LNCAP (cell line): ENCODE results near the gene ARL13B.

Source experiments
- TF ChIP-seq, protein P1 (sequence below): fragments of 450-650 bp; IDR thresholded peaks from 2 replicates; pipeline ENCODE4 v1.5.1; 2017; ENCODE audit warnings: mild to moderate bottlenecking

Gene ARL13B

DNA sequence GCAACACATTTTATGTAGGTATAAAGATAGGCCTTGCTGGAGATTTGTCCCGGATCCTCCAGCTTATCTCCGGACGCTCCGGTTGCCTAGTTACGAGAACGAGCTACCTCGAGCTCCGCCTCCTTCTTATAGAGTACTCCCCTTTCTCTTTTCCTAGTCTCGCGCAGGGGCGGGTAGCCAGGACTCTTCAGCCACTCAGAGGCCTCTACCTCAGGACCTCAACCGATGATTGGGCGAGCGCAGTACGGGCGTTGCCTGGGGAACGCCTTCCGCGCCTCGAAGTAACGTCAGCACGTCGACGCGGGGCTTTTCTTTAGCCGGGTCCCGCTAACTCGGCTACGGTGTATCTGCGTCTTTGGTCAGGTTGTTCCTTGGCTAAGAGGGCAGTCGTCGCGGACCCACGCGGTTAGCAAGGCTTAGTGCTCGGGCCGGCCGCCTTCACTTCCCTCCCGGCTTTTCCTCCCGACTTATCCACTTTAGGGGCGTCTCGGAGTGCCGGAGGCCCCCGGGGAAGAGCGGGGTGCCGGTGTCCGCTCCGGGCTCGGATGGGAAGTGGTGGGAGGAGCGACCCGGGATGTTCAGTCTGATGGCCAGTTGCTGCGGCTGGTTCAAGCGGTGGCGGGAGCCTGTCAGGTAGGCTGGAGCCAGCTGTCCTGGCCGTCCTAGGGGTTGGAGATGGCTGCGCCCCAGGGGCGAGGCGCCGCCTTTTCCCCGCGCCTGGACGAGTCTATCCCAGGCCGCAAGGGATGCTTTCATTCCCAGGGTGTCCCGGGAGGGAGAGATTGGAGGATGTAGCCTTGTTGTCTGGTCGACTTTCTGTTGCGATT is at the start of gene ARL13B:
Gene ARL13B (plus strand): TSS at position 306 of the 827 bp plus-strand sequence. CDS start 269 bp downstream, at position 575.
- TF ChIP-seq, protein P1, sequence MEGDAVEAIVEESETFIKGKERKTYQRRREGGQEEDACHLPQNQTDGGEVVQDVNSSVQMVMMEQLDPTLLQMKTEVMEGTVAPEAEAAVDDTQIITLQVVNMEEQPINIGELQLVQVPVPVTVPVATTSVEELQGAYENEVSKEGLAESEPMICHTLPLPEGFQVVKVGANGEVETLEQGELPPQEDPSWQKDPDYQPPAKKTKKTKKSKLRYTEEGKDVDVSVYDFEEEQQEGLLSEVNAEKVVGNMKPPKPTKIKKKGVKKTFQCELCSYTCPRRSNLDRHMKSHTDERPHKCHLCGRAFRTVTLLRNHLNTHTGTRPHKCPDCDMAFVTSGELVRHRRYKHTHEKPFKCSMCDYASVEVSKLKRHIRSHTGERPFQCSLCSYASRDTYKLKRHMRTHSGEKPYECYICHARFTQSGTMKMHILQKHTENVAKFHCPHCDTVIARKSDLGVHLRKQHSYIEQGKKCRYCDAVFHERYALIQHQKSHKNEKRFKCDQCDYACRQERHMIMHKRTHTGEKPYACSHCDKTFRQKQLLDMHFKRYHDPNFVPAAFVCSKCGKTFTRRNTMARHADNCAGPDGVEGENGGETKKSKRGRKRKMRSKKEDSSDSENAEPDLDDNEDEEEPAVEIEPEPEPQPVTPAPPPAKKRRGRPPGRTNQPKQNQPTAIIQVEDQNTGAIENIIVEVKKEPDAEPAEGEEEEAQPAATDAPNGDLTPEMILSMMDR = no peak

DNA sequence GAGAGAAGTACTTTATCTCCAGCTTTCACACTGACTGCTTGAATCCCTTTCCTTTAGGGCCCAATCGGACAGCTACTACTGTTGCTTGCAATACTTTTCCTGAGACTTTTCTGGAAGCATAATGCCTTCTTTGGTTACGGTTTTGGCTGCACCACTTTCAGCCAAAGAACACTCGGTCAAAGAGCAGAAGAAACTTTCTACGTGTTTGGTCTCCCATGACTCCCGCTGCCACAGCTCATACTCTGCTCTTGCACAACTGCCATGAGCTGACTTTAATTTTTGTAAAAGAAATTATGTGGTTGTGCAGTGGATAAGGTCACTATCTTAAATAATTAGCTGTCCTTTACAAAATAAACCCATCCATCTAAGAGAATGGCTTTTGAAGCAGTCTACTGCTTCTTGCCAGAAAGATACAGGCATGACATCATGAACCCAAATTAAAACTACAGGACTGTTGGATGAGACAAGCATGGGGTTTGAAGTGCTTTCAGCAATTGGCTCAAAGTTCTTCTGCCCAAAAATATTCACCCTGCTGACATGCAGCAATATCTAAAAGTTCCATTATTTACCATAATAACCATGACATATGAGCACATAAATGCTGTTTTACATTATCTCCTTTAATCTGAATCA is 48.2 kb upstream of the ARL13B start:
- TF ChIP-seq, protein P1 = no peak

DNA sequence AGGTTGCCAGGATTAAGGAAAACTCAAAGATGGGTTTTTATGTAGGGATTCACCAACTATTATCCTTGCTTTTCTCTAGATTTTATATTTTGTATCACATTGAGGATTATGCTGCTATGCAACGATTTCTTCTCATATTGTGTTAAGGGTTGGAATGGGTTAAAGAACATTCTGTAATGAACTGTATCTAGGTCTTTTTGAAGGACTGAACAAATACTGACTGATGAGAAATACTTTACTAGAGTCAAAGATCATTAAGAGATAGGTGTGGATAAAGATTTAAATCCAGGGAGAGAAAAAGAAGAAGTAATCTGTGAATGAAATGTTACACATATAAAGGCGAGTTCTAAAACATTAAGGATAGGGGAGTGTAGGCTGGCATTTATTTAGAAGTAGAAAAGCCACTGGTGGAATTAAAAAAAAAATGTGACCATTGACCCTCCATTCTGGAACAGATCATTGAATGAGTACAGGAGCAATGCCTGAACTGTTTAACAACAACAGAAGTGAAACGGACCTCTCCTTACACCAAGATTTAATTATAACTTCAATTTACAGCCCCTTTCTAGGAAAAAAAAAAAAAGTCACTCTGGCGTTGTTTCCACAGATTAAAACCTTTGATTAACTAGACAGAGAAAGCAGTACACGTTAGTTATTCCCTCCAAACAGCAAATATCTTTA is 45.4 kb upstream of the ARL13B start:
- TF ChIP-seq, protein P1 = no peak

DNA sequence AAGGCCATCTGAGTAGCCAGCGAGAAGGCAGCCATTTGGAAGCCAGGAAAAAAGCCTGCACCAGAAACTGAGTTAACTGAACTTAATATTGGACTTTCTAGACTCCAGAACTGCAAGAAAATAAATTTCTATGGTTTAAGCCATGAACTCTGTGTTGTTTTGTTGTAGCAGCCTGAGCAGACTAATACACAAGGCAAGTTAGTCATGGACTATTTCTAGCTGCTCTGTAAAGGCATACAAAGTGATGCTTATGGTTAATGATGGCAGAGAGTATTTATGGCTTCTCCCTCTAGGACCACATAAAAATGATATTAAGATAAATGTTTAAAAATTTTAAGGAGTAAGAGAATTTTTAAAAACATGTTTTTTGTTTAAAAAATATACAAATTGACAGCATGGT is 43.4 kb upstream of the ARL13B start:
- TF ChIP-seq, protein P1 = no peak

DNA sequence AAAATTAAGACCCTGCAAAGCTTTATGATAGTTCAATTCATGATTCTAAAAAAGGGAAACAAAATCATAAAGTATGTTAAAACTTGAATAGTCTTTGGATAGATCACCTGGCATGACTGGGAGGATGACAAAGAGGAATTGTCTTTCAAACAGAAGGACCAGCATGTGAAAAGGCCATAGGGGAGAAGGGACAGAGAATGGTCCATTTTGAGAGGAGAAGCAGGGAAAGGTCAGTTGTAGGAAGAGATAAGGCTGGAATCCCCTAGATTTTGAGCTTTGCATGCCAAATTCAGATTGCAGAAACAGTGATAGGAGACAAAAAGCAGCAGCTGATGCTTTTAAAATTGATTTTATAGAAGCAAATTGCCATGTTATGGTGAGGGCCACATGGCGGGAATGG is 18.9 kb upstream of the ARL13B start:
- TF ChIP-seq, protein P1 = no peak

DNA sequence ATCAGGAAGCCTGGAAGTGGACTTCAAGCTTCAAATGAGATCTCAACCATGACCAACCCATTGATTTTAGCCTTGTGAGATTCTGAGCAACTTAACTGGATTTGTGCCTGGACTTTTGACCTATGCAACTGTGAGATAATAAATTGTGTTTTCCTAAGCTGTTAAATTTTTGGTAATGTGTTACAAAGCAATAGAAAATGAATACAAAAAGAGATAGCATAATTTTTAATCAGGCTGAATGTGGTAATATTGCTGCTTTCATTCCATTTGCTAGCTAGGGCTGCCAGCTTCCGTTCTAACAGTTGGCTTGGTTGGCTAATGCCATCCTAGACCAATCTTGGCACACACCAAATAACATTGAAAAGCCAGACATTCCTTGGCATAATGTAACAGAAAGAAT is 18.5 kb upstream of the ARL13B start:
- TF ChIP-seq, protein P1 = no peak

DNA sequence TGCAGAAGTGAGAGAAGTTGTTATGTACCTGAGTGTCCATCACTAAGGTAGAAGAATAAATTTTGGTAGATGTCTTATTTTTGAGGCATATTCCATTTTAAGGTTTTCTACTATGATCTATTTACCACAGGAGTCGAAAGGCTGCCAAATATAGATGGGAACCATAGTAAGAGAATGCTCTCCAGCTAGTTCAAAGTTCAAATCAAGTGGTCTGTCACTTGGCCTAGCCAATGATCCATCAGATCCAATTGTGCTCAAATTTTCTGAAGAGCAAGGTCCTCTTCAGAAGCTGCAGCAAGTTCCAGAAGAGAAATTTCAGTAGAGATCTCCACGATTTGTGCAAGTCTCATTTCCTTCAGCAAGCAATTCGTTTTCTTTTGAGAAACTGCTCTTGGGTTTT is 17.2 kb upstream of the ARL13B start:
- TF ChIP-seq, protein P1 = no peak
